Spinal cord (tissue), 10 donors: Measurements from ENCODE around the gene CES4A. TPM values are rescaled to one million over a fixed set of nuclear protein-coding genes. Genes with fewer than 3 reads are reported as not detected.

Experiments
- DNase-seq, 6 donors: peaks; one replicate each; pipeline versions ENCODE4 v3.0.0 to v3.0.0-alpha.2; 2013 to 2015; ENCODE audit warnings: low spot score in 6 of 6, low read depth in 4 of 6
- H3K27ac ChIP-seq: one replicate; pipeline ENCODE4 v1.5.1; 2013; ENCODE audit warnings: low read depth, low read length, control low read depth
- H3K27me3 ChIP-seq: one replicate; pipeline ENCODE4 v1.6.1; 2013; ENCODE audit warnings: low read length; ENCODE audit not compliant: control insufficient read depth, insufficient read depth
- H3K36me3 ChIP-seq: one replicate; pipeline ENCODE4 v1.6.1; 2013; ENCODE audit warnings: low read length; ENCODE audit not compliant: control insufficient read depth, insufficient read depth
- H3K4me1 ChIP-seq: one replicate; pipeline ENCODE4 v1.6.1; 2013; ENCODE audit warnings: low read length; ENCODE audit not compliant: control insufficient read depth, insufficient read depth
- H3K4me3 ChIP-seq: one replicate; pipeline ENCODE4 v1.5.1; 2013; ENCODE audit warnings: low read depth, low read length, control low read depth
- H3K9me3 ChIP-seq: one replicate; pipeline ENCODE4 v1.6.1; 2013; ENCODE audit warnings: low read length; ENCODE audit not compliant: control insufficient read depth, insufficient read depth
- WGBS: methylation state at CpG from one replicate; pipeline ENCODE4 v1.1.5; 2013; ENCODE audit warnings: missing lambda C conversion rate; ENCODE audit not compliant: insufficient coverage; 5-methylcytosine and 5-hydroxymethylcytosine counted together
- polyA plus RNA-seq, 2 donors: library from polyadenylated mRNA; unstranded; fragments of 120-200 nt; gene quantifications; one replicate each; pipeline ENCODE4 v1.2.1, GENCODE V29; 2013; ENCODE audit not compliant: insufficient read length in 2 of 2
- total RNA-seq, 2 donors: library from RNA; depleted of rRNA in 1 of 2; stranded (reverse); fragments of 120-200 nt in 1 of 2; fragments of >200 nt in 1 of 2; gene quantifications; one replicate each; pipeline versions ENCODE4 v1.2.3 to v1.2.4, GENCODE V29; 2013 to 2014
- donor health status: healthy.

Gene CES4A
- total and polyA plus RNA-seq, 4 donors = 9.8 to 48.6 (median 20.5) TPM

- no peak for DNase-seq
- Histone ChIP-seq H3K9me3 (no peaks in the 10 kb centered on the region), H3K27ac (no peak overlapping the region), H3K27me3 (peaks cover 7% of the 10 kb centered on the region), H3K4me1 (peaks cover 15% of the 10 kb centered on the region), H3K36me3 (peaks cover 22% of the 10 kb centered on the region), H3K4me3 (no peak overlapping the region)
- 100% methylated on average over 1 of the region's 3 CpGs for WGBS
These were observed 13.3 kb downstream of the CES4A start for GRCh38 chr16:67001726-67002125.

GRCh38 chr16:67006930-67007658 lies 18.7 kb downstream of the CES4A start:
- Histone ChIP-seq H3K27ac (no peak overlapping the region), H3K27me3 (no peaks in the 10 kb centered on the region), H3K36me3 (peaks cover 20% of the 10 kb centered on the region), H3K4me3 (no peak overlapping the region), H3K9me3 (no peaks in the 10 kb centered on the region), H3K4me1 (no peaks in the 10 kb centered on the region)
- WGBS = 79% methylated on average over 8 of the region's 12 CpGs
- no peak for DNase-seq

GRCh38 chr16:67009158-67009557 lies 20.8 kb downstream of the CES4A start:
- no peak overlapping the region for H3K4me3 ChIP-seq
- no peak for DNase-seq
- no peaks in the 10 kb centered on the region for H3K27me3 ChIP-seq
- peaks cover 10% of the 10 kb centered on the region for H3K36me3 ChIP-seq
- WGBS = no CpG with 5 or more reads among the region's 1 CpG
- no peak overlapping the region for H3K27ac ChIP-seq
- no peaks in the 10 kb centered on the region for H3K9me3 ChIP-seq
- peaks cover 11% of the 10 kb centered on the region for H3K4me1 ChIP-seq

- Histone ChIP-seq H3K9me3 (no peaks in the 10 kb centered on the region), H3K27ac (no peak overlapping the region), H3K36me3 (no peaks in the 10 kb centered on the region), H3K27me3 (no peaks in the 10 kb centered on the region), H3K4me1 (peaks cover 18% of the 10 kb centered on the region), H3K4me3 (no peak overlapping the region)
- DNase-seq = no peak
- 91% methylated on average over 1 of the region's 2 CpGs for WGBS
These were observed 22.9 kb downstream of the CES4A start for GRCh38 chr16:67011274-67011673.

- no peaks in the 10 kb centered on the region for H3K9me3 ChIP-seq
- peaks cover 18% of the 10 kb centered on the region for H3K4me1 ChIP-seq
- no peaks in the 10 kb centered on the region for H3K27me3 ChIP-seq
- H3K4me3 ChIP-seq = peak overlapping the region; percentile 19
- peak in 2 of 6 donors; percentile 59 to 75 for DNase-seq
- peak overlapping the region; percentile 35 for H3K27ac ChIP-seq
- H3K36me3 ChIP-seq = no peaks in the 10 kb centered on the region
- 4% methylated on average over 20 of the region's 21 CpGs for WGBS
These were observed 24.9 kb downstream of the CES4A start for GRCh38 chr16:67013233-67013822.

GRCh38 chr16:67013823-67014633 lies 25.6 kb downstream of the CES4A start:
- peak in 2 of 6 donors; percentile 86 to 89 for DNase-seq
- no peaks in the 10 kb centered on the region for H3K27me3 ChIP-seq
- peaks cover 18% of the 10 kb centered on the region for H3K4me1 ChIP-seq
- H3K4me3 ChIP-seq = peak overlapping the region; percentile 40
- under 1% methylated on average over 70 of the region's 70 CpGs for WGBS
- no peaks in the 10 kb centered on the region for H3K36me3 ChIP-seq
- no peaks in the 10 kb centered on the region for H3K9me3 ChIP-seq
- peak overlapping the region; percentile 42 for H3K27ac ChIP-seq

DNA sequence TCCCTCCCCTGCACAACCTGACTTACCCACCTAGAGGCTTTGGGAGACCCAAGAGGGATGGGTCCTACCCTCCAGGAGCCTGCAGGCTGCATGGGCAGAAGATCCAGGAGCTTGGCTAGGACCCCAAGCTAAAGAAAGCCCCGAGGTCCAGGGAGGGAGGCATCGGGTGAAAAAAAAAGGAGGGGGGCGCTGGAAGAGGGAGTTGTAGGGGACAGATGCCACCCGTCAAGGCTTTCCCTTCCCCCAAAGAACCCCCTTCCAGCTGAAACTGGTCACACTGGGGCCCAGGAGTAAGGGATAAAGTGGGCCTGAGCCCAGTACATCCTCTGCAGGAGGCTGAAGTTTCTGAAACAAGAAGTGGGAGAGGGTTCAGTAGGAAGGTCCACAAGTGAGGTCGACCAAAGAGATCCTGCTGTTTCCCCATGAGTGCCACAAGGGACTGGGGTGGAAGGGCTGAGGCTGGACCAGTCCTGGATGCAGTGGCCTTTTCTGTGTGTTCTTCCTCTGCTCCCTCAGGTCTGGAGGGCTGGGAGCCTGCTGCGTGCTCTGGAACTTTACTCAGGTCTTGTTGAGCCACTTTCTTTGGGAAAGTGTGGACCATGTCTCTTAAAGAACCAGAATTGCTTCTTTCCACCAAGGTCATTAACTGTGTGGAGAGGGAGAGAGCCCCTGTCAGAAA lies 26.4 kb downstream of the CES4A start:
- peaks cover 18% of the 10 kb centered on the region for H3K4me1 ChIP-seq
- no peaks in the 10 kb centered on the region for H3K36me3 ChIP-seq
- H3K27me3 ChIP-seq = no peaks in the 10 kb centered on the region
- DNase-seq = no peak
- peak overlapping the region; percentile 40 for H3K4me3 ChIP-seq
- peak overlapping the region; percentile 42 for H3K27ac ChIP-seq
- WGBS = 58% methylated on average over 2 of the region's 6 CpGs
- no peaks in the 10 kb centered on the region for H3K9me3 ChIP-seq

GRCh38 chr16:67015313-67015731 lies 26.9 kb downstream of the CES4A start:
- Histone ChIP-seq H3K4me1 (peaks cover 18% of the 10 kb centered on the region), H3K9me3 (no peaks in the 10 kb centered on the region), H3K36me3 (no peaks in the 10 kb centered on the region), H3K4me3 (no peak overlapping the region), H3K27ac (no peak overlapping the region), H3K27me3 (no peaks in the 10 kb centered on the region)
- no peak for DNase-seq
- 94% methylated on average over 7 of the region's 9 CpGs for WGBS

DNA sequence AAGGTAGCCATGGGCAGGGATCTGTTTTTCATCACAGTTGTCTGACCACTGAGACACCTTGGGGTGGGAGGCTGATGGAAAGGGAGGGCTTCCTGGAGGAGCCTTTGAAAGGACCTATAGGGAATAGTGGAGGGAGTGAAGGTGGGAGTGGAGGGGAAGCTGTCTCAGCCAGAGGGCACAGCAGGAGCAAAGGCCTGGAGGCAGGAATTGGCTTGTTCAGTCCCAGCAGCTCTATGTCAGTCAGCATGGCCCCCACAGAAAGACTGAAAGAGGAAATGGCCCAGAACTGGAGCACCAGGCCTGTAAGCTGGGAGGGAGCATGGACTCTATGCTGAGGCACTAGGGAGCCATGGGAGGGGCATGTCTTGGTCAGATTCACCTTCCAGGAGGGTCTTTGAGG lies 27.8 kb downstream of the CES4A start:
- H3K27ac ChIP-seq = no peak overlapping the region
- H3K9me3 ChIP-seq = no peaks in the 10 kb centered on the region
- H3K4me1 ChIP-seq = peaks cover 18% of the 10 kb centered on the region
- DNase-seq = no peak
- H3K27me3 ChIP-seq = no peaks in the 10 kb centered on the region
- H3K36me3 ChIP-seq = no peaks in the 10 kb centered on the region
- no peak overlapping the region for H3K4me3 ChIP-seq
